HS-27A (cell line): ENCODE measurements around the gene TRMT2A.
"Not testable (repeated sequence)": the region's sequence is repeated elsewhere in the genome, so short reads cannot be mapped to it uniquely, and the experiment has no call there.

ENCODE experiments used
- DNase-seq: peaks from one replicate; pipeline ENCODE4 v3.0.0-alpha.2; 2012; ENCODE audit warnings: low read depth, missing footprints

The TRMT2A gene

GRCh38 chr22:20086101-20086599 lies 30.9 kb downstream of the TRMT2A start:
- no peak for DNase-seq

- DNase-seq, result no peak
Observed at GRCh38 chr22:20085651-20086050, 31.4 kb downstream of the TRMT2A start.

GRCh38 chr22:20084547-20085413 lies 32.2 kb downstream of the TRMT2A start:
- no peak for DNase-seq

GRCh38 chr22:20083891-20084546 lies 33.0 kb downstream of the TRMT2A start:
- no peak for DNase-seq

- no peak for DNase-seq
Observed at GRCh38 chr22:20083157-20083890, 33.7 kb downstream of the TRMT2A start.

GRCh38 chr22:20080776-20081654 lies 36.0 kb downstream of the TRMT2A start:
- peak; percentile 33 for DNase-seq

GRCh38 chr22:20080445-20080775 lies 36.6 kb downstream of the TRMT2A start:
- no peak for DNase-seq

GRCh38 chr22:20079745-20080444 lies 37.1 kb downstream of the TRMT2A start, which contains the start of gene DGCR8:
Gene DGCR8, plus strand, starts transcription at chr22:20080241. Its CDS starts 5,723 bp downstream, at chr22:20085964.
- peak; percentile 76 for DNase-seq

- DNase-seq, result no peak
Observed at GRCh38 chr22:20076627-20077172, 40.3 kb downstream of the TRMT2A start.

- DNase-seq, result no peak
Observed at GRCh38 chr22:20071524-20071972, 45.5 kb downstream of the TRMT2A start.

- no peak for DNase-seq
Observed at GRCh38 chr22:20069331-20070042, 47.5 kb downstream of the TRMT2A start.

GRCh38 chr22:20068640-20069039 lies 48.4 kb downstream of the TRMT2A start:
- DNase-seq, result no peak

- DNase-seq, result not testable (repeated sequence)
Observed at GRCh38 chr22:20067384-20067682, 49.7 kb downstream of the TRMT2A start.

- no peak for DNase-seq
Observed at GRCh38 chr22:20066617-20067383, 50.2 kb downstream of the TRMT2A start.

- no peak for DNase-seq
Observed at GRCh38 chr22:20065896-20066616, 51.0 kb downstream of the TRMT2A start.

- no peak for DNase-seq
Observed at GRCh38 chr22:20064545-20065262, 52.3 kb downstream of the TRMT2A start.

- no peak for DNase-seq
Observed at GRCh38 chr22:20064140-20064480, 52.9 kb downstream of the TRMT2A start.
